Measurements from ENCODE around the gene CDC42EP4.
A peak's percentile ranks its signal among the peaks of the same experiment; 100 is the strongest.
"Not testable (repeated sequence)": the region's sequence is repeated elsewhere in the genome, so short reads cannot be mapped to it uniquely, and the experiment has no call there.

Gene CDC42EP4

DNA sequence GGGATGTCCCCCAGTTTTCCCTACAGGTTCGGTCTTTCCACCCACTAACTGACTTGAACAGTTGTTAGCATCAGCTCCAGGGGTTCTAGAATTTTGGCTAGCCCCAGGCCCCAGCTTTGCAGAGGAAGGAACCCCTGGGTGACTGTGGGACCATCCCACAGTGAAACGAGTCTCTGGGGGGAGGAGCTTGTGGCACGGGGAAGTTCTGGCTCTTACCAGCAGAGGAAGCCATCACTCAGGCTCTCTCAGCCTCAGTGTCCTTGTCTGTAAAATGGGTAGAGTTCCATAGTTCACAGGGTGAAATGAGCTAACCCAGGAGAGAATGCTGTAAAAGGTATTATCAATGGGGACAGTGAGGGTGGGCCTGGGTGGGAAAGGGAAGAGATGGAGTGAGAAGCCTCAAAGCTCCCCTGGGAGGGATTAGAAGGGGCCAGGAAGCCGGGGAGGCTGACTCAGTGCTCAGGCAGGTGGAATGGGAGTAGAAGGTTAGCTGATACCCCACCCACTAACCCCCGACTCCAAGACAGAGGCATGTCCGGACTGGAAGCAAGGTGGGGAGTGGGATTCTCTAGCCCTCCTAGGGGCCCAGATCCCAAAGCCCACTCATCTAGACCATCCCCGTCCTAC is 30.9 kb upstream of the CDC42EP4 start:
- DNase-seq = peak; percentile 96

DNA sequence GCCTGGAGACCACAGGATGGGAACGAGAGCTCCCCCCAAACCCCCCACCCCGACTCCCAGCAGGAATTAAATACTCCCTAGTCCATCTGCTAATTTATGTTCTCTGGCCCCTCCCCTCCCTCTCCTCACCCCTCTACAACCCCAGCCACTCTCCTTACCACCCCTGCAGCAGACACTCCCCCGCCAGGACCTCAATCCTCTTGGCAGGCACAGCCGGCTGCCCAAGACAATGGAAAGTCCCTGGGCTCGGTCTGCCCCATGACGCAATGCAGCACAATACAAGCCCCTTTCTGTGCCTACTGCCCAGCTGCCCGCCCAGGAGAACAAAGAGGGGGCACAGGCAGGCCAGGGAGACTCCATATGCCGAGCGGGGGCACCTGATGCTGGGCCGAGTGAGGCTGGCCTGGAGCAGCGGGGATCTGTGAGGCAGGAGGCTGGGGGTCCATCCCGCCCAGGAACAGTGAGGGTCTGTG is 30.3 kb upstream of the CDC42EP4 start:
- DNase-seq = peak; percentile 87

DNA sequence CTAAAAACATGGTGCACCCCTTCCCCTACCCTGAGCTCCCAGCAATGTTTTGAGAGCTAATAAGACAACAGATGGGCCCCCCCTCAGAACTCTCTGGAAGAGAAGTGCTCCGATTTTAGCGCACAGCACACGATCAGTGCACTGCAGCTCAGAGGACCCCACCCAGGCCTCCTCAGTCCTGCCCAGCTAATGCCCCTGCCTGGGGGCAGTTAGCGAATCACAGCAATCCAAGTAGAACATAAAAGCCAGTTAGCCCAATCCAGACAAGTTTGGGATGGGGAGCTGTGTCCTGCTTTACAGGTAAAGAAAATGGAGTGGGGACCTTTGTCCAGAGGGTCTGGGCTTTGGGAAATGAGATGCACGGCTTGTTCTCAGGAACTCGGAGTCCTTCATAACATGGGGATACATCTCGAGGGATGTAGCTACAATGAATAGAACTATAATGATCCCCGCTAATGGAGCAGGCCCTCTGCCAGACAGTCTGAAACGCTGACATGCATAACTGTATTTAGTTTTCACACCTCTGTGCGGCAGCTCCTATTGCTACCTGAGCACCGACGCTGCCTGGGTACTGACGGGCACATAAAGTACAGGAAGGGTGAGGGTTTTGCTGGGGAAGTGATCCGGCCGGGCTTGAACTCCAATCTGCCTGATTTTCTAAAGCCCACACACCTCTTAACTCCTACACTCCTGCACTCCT is 29.7 kb upstream of the CDC42EP4 start:
- DNase-seq = no peak

DNA sequence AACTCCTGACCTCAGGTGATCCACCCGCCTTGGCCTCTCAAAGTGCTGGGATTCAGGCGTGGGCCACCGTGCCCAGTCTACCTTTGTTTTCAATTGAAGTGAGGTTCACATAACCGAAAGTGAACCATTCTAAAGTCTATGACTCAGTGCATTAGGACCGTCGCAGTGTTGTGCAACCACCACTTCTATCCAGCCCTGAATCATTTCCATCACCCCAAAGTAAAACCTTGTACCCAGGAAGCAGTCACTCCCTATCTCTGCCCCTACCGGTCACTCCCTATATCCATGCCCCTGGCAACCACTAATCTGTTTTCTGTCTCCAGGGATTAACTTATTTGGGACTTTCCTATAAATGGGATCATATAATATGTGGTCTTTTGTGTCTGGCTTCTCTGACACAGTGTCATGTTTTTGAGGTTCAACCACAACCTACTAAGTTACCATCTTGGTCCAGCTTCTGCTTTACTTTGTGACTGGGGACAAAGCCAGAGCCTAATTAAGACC is 28.3 kb upstream of the CDC42EP4 start:
- peak; percentile 92 for DNase-seq

DNA sequence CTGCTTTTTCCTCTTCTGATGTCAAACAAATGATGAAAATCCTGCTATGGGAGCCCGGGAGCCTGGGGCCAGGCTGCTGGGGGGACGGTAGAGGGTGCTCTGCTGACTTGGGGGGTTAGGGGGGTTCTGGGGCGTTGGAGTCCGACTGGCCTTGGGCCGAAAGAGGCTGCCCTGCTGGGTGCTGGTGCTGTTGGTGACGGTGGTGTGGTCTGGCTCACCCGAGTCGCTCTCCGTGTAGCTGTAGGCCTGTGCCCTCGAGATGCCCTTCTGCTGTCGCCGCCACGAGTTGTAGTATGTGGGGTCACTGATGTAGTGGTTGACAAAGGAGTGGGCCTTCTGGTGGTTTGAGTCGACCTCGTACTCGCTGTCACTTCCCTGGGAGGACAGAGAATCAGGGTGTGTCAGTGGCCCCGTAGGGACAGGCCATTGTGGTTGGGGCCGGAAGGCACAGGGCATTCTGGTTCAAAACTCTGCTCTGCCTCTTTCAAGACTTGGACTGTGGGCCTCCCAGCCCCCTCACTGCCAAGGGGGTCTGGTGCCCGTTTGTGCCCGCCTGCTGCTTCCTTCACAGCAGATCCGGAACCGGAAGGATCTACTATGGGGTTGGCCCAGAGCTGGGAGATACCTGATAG is 26.9 kb upstream of the CDC42EP4 start:
- DNase-seq = no peak

DNA sequence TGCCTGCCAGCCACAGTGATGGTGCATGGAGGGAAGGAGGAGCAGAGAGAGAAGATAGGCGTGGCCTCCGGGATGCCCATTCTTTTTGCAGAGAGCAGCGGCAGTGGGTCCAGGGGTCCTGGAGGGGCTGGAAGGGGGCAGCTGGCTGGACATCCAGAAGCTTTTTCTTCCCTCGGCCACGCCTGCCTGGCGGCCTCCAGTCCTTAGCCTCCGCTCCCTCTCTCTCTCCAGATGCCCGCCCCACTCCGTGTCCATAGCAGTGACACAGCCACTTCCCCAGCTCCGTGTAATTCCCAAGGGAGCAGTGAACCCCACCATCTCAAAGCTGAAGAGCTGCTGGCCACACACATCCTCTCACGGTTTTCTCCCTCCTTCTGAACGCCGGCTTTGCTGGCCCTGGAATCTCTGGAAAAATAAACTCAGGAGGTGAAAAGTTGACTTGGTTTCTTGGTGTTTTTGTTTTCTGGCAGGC is 26.3 kb upstream of the CDC42EP4 start:
- DNase-seq = peak; percentile 85

DNA sequence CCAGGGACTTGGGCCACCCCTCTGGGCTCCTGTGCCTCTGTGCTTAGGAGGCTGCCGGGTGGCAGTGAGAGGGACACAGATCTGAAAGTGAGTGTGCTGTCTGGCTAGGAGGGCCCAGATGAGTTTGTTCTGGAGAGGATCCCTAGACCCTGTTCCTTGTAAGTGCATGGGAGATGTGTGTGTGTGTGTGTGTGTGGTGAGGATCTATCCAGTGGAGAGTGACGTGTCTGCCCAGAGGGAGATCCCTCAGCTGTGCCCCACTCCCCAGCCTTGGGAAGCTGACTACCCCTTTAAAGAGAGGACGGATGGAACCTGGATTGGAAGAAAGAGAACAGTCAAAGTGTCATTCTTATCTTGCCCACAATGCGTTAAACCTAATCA is 25.5 kb upstream of the CDC42EP4 start:
- DNase-seq = no peak

DNA sequence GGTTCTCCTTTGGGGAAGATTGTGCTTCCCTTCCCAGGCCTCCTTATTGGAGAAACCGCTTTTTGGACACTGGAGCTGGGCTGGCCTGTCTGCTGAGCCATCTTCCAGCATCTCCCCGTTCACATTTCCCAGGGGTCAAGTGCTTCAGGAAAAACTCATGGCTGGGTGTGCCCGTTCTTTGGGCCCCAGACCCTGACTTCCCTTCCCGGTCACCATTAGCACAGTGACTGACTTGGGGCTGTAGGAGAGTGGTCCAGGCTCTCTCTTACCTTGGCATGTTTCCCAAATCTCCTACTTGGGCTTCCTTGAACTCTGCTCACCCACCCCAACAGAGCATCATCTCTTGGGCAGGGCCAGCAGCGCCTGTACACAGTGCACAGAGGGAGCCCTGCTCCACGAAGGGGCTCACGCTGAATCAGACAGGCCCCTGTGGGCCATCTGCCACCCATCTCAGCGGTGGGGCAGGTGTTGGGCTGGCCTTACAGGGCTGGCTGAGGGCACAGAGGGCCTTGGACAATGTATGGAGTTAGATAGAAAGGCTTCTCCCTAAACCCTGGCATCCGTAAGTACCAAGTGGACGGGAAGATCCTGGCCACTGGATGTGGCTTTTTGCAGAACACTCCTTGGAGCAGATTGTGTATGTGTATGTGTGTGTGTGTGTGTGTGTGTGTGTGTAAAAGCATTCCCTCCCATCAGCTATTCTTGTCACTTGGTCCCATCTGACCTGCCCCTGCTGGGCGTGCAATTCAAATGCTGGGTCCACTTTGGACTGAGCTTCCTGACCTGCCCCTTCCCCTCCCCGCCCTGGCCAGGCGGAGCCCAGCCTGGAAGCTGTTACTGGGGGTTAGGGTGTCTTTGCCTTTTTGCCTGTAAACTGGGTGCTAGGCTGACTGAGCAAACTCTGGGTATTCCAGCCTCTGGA is 24.9 kb upstream of the CDC42EP4 start:
- DNase-seq = no peak

DNA sequence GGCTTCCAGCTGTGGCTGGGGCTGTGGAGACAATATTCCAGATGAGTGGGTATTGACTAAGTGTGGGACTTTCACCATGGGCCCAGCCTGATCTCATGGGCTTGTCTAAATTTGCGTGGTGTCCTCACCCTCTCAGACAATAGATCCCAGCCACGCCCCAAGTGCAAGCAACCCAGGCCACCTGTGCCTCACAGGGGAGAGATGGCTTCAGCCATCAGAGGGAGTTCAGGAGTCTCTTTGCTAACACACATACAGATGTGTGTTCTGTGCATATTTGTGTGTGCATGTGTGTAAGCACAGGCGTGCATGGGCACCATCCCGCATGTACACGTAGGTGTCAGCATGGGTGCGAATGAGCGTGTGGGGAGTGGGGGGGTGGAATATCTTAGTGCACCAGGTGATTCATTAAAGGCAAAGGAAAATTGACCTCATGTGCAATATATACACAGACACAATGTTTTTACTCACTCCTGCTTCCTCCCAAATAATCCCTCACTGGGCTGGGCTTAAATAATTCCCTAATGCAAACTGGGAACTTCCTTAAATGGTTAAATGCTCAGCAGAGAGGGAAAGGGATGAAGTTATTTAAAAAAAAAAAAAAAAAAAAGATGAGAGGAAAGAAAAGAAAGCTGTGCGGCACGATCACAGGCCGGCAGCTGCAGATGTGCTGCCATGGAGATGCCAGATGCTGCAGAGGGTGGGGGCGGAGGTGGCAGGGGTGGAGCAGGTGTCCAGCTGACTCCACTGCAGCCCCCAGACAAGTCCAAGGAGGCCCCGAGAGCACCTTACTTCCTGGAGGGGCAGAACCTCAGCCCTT is 24.0 kb upstream of the CDC42EP4 start:
- DNase-seq = no peak

DNA sequence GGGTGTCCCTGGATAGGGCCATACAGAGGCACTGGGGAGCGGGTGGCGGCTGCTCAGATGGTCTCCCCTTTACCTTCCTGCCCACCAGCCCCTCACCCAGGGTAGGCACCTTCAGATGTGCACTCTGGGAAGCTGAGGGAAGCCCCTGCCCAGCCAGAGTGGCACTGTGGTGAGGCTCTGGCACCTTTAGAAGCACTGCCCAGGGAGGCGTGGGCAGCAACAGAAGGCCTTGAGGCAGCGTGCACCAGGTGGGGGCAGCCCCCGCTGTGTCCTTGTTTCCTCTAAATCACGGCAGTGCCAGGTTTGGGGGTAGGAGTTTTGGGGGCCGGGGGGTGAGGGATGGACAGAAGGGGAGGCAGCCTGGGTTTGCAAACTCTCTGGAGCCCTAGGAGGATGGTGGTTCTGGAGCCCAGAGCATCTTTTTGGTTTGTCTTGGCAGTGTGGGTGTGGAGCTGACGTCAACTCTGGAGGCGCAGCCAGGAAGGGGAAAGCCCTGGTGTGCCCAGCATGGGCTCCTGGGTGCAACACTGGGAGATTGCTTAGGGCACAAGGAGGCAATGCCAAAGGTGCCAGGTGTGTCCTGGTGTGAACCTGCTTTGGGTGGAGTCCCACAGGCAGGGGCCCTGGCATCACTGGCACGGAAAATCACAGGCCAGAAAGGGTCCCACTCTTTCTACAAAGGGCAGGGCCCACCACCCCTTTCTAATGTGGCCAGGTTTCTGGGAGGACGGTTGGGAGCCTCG is 23.1 kb upstream of the CDC42EP4 start:
- DNase-seq = no peak

DNA sequence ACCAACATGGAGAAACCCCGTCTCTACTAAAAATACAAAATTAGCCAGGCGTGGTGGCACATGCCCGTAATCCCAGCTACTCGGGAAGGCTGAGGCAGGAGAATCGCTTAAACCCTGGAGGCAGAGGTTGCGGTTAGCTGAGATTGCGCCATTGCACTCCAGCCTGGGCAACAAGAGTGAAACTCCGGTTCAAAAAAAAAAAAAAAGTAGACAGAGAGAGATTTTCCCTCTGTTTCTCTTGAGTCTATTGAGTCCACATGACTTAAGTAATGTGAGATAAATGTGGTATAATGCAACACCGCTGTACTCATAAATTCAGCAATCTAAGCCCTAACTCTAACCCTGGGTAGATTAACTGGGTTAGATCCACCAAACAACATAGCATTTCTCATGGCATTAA is 21.6 kb upstream of the CDC42EP4 start:
- DNase-seq = not testable (repeated sequence)

DNA sequence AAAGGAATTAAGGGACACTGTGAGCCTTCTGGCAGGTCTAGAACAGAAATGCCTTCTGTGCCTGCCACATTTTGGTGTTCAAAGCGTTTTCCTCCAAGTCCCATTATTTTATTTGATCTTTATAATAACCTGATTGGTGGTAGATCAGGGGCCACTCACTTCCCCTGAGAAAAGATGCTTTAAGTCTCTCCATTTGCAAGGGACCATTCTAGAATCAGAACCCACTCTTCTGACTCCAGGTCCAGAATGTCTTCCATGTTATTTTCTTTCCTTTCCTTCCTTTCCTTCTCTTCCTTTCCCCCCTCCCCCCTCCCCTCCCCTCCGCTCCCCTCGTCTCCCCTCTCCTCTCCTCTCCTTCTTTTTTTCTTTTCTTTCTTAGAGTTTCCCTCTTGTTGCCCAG is 19.3 kb upstream of the CDC42EP4 start:
- DNase-seq = no peak

DNA sequence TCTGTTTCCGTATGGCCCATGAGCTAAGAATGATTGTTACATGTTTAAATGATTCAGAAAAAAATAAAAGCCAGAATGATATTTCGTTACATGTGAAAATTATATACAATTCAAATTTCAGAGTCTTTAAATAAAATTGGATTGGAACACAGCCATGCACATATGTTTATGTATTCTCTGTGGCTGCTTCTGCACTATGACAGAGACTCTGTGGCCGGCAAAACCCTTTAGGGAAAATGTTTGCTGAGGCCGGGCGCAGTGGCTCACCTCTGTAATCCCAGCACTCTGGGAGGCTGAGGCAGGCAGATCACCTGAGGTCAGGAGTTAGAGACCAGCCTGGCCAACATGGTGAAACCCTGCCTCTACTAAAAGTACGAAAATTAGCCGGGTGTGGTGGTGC is 15.9 kb upstream of the CDC42EP4 start:
- DNase-seq = no peak

DNA sequence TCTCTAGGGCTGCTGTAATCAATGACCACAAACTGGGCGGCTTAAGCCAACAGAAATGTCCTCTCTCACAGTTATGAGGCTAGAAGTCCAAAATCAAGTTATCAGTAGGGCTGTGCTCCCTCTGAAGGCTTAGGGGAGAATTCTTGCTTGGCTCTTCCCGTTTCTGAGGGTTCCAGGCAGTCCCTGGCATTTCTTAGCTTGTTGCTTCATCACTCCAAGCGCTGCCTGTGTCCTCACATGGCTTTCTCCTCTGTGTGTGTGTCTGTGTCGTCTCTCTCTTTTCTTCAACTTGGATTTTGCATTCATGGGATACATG is 13.7 kb upstream of the CDC42EP4 start:
- DNase-seq = peak; percentile 74

DNA sequence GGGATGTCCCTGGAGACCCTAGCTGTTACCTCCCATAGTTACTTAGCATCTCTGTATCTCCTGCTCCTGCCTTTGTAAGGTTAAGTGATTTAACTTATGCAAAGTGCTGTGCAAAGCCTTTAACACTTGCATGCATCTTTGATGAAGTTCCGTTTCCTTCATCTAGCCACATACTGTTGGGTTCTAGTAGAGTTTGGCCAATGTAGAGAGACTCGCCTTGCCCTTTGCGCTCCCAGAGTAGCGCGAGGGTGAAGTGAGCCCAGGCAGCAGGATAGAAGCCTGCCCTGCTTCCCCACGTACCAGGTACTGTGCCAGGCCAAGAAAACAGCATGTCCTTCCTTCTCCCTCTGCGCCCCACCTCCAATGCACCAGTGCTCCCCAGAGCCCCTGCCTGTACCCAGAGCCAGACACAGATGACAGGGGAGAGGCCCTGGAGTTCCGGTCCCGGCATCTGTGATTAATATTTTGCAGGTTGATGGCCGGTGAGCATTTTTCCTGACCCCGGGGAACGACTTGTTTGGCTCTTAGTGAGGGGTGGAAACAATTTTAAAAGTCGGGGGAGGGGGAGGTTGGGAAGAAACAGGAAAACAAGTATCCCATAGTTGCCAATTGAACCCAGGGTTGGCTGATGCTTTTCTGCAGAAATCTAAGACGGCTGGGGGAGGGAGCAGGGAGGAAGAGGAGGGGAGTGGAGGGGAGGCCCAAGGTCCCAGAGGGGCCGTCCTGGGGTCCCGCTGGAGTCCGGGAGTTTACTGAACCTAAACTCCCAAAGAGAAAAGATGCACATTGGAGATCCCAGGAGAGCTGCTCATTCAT is 13.1 kb upstream of the CDC42EP4 start:
- no peak for DNase-seq

DNA sequence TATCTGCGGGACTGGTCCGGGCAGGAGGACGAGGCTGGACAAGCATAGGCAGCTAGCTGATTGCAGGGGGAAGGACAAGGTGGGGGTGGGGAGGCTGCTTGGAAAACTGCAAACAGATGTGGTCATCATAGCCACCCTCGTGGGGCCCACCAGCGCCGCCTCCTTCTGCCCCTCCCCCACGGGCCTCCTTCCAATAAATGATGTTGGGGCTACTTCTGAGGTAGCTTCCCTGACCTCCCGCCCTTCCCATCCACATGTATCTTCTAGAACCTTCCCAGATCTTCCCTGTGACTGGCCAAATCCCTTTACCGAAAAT is 12.3 kb upstream of the CDC42EP4 start:
- no peak for DNase-seq

DNA sequence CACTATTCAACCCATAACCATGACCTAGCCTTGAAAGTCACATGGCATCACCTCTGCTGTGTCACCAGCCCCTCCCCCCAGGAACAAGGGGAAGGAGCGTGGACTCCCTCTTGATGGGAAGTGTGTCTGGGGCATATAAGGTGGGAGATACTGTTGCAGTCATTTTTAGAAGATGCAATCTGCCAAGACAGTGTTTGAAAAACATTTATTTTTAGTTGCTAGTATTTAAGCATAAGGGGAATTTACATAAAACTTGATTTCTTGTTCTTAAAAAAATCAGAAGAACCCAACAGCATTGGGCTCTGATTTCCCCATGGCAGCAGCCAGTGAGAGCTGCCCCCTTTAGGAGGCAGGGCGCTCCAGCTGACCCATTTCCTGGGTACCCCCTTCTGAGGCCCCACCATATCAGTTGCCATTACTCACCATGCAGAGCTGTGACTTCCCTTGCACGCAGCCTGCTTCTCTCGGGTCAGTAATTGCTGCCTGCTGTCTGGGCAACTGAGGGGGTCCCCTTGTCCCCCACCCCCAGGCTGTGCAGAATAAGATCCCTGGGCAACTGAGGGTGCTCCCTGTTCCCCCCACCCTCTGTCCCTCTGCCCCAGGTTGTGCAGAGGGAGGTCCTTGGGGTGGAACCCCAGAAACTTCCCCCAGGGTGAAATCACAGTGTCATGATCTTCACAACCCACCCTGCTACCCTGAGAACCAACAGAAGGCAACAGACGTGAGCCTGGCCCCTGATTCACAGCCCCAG is 11.8 kb upstream of the CDC42EP4 start:
- DNase-seq = no peak

DNA sequence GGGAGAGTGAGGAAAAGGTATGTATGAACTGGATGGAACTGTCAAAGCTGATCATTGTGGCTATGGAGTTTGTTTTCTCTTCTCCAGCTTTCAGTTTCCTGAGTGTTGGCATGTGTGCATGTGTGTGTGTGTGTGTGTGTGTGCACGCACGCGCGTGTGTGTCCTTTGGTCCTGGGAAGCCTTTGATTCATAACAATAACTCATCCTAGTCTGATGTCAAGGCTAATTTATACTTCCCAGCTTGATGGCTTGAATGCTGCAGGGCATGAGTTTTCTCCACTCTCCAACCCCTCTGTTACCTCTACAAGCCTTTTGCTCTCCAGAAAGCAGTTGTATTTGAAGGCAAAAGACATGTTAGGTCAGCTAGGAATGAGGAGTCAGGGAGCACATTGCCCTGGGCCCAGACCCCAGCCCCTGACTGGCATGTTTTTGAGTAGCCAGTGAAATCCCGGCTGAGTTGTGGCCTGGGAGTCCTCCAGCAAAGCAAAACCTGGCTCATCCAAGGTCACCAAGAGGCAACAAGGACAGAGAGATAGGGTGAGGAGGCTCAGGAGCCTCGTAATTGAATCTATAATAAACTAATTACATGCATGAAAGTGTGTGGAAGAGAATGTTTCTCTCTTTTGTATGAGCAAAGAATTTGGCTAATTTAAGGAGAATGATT is 8.9 kb upstream of the CDC42EP4 start:
- DNase-seq = no peak

DNA sequence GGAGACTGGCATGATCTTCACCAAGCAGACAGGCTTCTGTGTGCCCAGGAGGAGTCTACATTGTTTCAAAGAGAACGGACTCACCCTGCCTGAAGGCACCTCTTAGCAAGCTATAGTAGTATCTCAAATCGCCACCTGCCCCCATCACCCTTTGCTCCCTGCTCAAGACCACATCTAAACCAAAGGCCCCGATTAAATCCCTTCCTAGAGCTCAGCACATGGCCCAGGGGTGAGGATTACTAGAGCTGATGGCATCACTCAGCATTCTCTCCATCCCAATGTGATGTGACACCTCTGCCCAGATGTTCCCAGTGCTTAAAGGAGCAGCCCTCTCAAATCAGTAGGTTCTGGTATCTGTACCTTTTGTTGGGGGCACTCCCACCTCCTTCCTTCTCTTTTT is 8.0 kb upstream of the CDC42EP4 start:
- no peak for DNase-seq
